Measurements from ENCODE around the gene MKI67.

The MKI67 gene

DNA sequence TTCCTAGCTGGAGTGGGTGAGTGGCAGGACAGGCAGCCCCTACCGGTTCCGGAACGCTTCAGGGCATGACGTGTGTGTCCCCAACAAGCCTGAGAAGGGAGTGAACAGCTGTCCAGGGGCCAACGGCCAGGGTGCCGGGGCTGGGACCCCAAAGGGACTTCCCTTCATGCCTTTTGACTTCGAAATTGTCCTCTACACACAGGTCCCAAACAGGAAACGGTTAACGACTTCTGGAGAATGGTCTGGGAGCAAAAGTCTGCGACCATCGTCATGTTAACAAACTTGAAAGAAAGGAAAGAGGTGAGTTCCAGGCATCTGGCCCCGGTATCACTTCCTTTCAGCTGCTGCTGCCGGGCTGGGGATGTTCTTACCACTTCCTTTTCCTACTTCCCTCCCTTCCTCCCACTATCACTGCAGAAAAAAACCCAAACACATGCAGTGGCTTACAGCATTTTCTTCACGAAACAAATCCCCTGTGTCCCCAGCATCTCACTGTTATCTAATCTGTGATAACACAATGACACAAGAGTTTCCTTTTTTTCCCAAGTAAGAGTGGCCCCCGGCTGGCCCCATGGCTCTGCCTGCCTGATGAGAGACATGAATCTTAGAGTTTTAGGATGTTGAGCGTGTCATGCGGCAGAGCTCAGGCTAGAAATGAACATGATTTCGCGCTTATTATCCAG is 63.2 kb downstream of the MKI67 start:
- FAIRE-seq: no peak

GRCh38 chr10:128062331-128062880 is 63.8 kb downstream of the MKI67 start:
- no peak for FAIRE-seq

GRCh38 chr10:128061306-128062300 is 64.6 kb downstream of the MKI67 start:
- FAIRE-seq: no peak

DNA sequence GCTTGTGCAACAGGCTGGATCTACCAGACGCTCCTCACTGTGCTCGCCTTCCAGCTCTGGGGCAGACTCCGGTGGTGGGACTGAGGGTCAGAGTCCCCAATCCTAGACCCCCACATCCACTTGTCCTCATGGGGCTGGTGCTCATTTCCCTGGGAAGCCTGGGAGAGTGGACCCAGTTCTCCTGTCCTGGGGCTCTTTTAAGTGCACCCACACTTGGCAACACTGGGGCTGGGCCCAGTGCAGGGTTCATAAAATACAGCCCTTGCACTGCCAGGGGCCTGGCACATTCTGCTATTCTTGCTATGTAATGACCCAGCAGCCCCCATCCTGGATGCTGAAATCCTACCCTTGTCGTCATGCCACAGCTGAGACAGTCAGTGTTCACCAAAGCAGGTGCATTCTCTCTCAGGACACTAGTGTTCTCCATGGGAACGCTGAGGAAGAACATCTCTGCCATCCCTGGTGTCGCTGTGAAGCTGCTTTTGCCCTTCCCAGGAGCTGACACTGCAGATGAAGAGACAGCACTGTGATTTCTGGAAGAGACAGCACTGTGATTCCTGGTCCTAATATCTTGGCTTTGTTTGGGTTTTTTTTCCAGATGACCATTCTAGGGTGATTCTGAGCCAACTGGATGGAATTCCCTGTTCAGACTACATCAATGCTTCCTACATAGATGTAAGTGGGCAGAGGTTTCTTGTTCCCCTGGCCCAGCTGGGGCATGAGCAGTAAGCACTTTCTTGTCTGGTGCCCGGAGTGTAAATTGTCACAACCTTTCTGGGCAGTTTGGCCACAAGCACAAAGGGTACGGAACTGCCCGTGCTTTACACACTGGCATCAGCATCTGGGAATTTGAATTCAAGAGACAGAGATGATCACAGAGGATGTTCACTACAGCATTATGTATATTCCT is 65.6 kb downstream of the MKI67 start:
- FAIRE-seq: no peak

DNA sequence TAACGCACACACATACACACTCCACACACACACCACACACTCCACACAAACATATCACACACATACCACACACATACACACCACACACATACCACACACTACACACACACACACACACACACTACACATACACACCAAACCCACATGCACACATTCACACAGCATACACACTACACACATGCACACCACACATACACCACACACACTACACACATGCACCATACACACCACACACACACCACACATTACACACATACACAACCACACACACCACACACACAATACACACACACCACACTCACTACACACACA is 66.3 kb downstream of the MKI67 start:
- FAIRE-seq: no peak

DNA sequence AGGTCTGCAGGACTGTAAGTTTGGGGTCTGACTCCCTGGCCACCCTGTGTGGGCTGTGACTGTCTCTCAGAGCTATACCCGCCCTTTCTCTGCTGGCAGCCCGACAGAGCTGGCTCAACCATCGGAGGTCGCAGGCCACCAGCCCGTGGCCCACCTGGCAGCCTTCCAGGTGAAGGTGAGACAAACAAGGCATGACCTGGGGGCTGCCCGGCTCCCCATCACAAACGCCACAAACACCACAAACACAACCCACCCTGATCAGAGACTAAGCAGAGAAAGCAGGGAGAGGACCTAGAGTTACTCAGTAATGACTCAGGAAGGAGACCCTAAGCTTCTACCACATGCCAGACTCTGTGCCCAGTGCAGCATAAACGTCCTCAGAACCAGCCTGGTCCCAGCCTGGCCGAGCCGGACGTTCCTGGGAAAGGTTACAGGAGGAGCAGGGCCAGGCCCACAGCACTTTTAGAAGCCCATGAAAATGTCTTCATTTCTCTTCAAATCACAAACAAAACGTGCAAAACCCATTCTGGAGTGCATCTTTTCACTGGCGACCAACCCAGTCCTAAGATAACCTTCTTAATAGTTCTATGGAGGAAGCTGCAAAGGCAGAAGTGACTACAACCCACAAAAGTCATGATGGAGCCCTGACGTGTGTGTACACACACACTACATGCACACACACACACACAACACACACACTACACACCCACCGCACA is 66.8 kb downstream of the MKI67 start:
- no peak for FAIRE-seq

- no peak for FAIRE-seq
These were observed 67.5 kb downstream of the MKI67 start for GRCh38 chr10:128058750-128059134.

GRCh38 chr10:128058106-128058749 is 68.0 kb downstream of the MKI67 start:
- no peak for FAIRE-seq

DNA sequence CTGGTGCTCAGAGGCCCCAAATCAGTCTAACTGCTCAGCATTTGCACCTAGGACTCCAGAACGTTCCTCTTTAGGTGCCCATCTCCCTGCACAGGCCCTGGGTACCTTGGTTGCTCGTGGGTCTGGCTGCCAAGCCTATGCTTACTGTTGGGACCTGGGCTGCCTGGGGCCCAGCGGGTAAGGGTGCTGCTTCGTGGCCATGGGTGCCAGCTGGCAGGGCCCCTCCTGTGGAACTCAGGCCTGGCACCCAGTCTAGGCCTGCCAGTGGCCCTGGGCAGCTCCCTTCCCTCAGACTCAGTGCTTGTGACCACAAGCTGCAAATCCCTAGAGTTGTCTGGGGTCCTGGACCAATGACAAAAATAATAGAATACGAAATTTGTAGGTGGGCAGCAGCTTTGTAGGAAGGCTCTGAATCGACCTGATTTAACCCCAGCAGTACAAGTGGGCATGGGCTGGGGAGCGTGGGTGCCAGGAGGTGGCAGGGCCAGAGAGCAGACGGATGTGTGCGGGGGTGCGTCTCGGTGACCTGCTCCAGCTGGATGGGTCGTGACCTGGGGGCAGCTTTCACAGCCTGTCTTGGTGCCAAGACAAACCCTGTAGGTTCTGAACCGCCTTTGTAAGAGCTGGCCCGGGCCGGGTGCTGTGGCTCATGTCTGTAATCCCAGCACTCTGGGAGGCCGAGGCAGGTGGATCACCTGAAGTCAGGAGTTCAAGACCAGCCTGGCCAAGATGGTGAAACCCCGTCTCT is 69.7 kb downstream of the MKI67 start:
- FAIRE-seq: no peak

DNA sequence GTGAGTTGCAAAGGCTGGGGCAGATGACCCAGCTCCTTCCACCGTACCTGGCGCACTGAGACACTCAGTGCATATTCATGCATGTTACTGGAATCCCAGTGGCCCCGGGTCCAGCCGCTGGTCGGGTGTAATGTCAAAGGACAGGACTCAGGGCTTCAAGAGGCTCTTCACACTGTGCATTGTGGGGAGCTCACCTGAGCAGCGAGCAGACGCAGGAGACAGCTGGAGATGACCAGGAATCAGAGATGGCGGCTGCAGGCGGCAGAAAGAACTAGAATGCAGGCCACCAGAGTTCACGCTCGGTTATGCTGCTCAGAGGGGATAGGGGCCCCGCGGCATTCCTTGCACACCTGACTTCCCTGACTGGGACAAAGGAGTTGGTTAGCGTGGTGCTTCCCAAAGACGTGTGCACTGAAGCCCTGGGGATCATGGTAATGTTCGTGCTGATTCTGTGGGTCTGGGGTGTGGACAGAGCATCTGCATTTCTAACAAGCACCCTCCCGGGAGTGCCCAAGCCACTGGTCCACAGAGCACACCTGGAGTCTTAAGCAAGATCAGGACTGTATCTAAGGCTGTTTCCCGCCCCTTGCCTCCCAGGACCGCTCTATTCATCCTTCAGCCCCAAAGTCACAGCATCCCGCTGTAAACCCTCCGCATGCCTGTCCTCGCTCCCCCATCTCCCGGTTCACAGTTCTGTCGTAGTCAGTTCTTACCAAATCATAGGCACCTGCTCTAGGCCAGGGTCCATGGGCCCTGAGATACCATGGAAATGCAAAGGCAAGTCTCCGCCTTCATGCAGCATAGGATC is 71.0 kb downstream of the MKI67 start:
- no peak for FAIRE-seq

GRCh38 chr10:128054163-128054970 is 71.9 kb downstream of the MKI67 start:
- FAIRE-seq: no peak

- FAIRE-seq: no peak
These were observed 72.9 kb downstream of the MKI67 start for GRCh38 chr10:128053356-128053755.

DNA sequence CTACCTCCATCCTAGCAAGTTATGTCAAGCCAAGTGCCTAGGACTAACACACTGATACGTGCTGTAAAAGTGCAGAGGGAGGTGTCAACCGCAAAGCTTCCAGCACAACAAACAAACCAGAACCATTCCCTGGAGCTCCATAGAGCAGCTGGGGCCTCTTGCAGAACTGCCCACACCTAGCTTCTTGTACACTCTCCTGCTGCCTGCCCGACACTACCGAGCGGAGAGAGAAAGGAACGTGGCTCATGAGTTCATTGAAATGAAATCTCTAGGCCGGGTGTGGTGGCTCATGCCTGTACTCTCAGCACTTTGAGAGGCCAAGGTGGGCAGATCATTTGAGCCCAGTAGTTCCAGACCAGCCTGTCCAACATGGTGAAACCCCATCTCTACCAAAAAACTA is 73.5 kb downstream of the MKI67 start:
- FAIRE-seq: no peak

DNA sequence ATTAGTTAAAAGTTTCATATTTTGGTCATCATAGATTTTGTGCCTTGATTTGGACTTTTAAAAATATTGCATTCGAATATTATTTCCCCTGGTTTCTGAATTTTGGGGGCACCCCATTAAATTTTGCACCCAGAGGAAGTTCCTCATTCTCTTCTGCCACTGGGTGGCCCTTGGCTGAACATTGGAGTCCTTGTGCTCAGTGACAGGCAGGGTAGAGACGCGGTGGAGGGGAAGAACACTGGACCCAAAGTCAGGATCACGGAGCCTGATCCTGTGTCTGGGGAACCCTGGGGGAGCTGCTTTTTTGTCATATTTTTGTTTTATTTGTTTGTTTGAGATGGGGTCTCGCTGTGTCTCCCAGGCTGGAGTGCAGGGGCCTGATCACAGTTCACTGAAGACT is 74.7 kb downstream of the MKI67 start:
- no peak for FAIRE-seq

GRCh38 chr10:128050936-128051335 is 75.3 kb downstream of the MKI67 start:
- FAIRE-seq: no peak

DNA sequence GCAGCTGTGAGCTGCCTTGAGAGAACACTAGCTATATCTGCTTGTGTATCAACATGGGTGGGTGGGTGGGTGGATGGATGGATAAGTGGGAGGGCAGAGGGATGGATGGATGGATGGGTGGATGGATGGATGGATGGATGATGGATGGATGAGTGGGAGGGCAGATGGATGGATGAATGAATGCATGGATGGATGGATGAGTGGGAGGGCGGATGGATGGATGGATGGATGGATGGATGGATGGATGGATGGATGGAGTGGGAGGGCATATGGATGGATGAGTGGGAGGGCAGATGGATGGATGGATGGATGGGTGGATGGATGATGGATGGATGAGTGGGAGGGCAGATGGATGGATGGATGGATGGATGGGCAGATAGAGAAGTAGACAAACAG is 76.1 kb downstream of the MKI67 start:
- no peak for FAIRE-seq

DNA sequence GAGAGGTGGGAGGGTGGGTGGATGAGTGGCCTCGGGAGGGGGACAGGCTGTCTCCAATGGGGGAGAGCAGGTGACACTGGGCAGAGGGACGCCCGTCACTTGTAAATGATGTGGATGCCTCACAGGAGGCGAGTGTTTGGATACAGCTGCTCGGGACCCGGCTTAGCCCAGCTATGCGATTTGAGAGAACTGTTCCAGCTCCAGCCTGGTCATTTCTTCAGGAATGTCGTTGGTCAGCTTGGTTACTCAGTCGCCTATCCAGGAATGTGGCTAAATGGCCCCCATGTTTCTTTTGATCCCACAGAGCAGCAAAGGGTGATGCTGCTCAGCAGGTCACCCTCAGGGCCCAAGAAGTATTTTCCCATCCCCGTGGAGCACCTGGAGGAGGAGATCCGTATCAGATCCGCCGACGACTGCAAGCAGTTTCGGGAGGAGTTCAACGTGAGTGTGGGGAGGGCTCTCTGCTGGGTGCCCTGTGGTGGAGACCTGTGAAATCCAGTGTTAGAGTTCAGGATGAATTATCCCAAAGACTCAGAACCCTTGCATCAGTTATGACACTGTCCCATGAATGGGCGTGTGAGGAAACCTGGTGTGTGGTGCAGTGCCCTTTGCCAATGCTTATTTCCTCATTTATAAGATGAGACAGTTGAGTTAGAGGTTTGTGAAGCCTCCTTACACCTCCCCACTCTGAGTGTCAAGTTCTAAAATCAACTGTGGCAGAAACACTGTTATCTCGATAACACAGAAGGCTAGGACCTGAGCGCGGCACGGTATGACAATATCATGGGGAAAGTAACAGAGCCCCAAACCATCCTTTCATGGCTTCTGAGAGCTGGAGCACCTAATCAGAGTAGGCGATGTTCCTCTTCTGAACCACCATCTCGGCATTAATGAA is 76.8 kb downstream of the MKI67 start:
- FAIRE-seq: no peak

DNA sequence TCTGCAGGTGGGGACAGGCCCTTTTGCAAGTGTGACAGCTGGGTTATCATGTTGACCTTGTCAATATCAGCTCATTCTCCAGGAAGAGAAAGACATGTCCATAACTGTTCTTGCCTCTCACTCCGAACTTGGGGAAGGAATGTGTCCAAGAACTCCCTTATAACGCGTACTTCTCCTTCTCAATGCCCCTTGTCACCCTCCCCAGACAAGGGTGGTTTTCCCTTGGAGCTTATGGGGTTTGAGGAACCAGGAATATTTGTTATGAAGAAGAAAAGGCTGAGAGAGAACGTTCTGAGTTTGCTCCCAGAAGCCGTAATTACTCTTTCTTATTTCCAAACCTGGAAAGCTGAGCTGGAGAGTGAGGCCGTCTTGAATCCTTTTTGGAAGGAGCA is 77.4 kb downstream of the MKI67 start:
- no peak for FAIRE-seq

All from endometrium (tissue), 2 donors.